ENCODE results near the gene SLC39A8.

Gene SLC39A8

DNA sequence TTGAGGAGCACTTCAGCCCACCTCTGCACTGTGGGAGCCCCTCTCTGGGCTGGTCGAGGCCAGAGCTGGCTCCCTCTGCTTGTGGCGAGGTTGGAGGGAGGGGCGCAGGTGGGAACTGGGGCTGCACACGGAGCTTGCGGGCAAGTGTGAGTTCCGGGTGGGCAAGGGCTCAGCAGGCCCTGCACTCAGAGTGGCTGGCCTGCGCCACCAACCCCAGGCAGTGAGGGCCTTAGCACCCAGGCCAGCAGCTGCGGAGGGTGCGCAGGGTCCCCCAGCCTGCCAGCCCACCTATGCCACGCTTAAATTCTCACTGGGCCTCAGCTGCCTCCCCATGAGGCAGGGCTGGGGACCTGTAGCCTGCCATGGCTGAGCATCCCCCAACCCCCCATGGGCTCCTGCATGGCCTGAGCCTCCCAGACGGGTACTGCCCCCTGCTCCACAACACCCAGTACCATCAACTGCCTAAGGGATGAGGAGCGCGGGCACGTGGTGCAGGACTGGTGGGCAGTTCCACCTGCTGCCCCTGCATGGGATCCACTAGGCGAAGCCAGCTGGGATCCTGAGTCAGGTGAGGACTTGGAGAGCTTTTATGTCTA is 110.9 kb downstream of the SLC39A8 start:
- DNase-seq = no peak

DNA sequence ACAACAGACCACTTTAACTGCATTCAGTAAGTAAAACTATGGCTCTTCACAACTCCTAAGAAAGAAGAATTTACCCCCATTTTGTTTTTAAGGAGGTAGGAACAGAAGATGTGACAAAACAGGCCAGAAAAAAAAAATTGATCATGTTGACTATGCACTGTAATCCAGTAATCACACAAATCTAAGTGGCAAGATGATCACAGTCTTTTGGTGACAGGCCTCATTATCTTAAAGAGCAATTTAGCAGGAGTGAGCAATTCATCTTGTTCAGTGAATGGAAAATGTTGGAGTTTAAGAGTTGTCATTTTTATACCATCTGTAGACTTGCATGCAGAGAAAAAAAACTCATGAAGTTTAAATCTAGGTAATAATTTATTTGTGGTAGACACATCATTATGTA is 115.1 kb downstream of the SLC39A8 start:
- DNase-seq = no peak

- no peak for DNase-seq
Observed at GRCh38 chr4:102227388-102227787, 117.9 kb downstream of the SLC39A8 start.

- no peak for DNase-seq
Observed at GRCh38 chr4:102223461-102223860, 121.8 kb downstream of the SLC39A8 start.

DNA sequence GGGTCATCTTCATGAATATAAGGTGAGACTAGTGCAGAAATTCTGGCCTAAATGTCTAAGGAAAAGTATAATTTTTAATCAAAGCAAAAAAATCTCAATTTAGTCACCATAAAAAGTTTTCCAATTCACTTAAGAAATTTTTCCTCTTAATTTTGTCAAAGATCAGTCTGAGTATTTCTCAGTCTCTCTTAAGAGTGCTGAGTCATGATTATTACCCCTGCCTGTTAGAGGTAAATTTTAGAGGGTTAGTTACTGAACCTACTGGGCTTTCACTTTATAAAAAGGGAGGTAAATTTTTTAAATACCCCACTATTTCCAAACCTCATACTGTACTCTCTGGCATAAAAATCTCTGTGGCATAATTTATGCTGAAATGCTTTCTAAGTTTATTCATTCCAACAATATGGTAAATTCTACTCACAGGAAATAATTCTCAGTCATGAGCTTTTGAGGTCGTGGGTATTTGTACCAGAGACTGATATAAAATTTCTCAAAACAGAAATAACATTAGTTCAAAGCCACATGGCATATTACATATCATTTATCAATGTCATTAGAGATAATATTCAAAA is 122.4 kb downstream of the SLC39A8 start:
- no peak for DNase-seq

DNA sequence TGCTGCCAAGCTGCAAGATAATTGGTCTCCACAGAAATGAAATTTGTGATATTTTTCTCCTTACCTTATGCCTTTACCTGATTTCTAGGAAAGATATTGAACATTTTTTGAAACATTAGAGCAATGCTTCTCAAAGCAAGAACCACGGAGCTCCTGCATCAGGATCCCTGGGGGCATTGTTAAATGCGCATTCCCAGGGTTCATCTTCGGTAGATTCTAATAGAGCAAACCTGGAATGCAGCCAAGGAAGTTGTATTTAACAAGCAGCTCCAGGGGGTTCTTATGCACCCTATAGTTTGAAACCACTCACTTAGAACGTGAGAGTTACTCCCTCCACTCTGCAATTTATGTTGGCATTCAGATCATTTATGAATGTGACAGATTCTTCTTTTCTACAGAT is 126.2 kb downstream of the SLC39A8 start:
- DNase-seq = no peak

DNA sequence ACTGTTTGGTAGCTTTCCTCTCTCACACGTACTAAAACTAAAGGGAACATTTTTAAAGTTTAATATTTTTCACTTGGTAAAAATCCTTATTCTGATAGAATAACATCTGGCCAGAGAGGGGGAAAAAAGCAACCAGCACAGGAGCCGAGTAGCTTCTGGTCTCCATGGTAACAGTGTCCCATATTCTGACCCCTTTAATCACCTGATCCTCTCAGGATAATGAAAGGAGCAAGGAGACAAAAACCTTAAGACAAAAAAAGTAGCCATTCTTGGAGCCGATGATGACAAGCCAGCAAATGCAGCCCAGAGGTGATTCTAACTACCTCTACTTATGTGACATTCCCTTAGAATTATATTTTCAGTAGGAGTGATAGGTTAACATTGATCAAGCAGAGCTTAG is 126.6 kb downstream of the SLC39A8 start:
- no peak for DNase-seq

GRCh38 chr4:102217775-102218355 is 127.4 kb downstream of the SLC39A8 start:
- no peak for DNase-seq

GRCh38 chr4:102217345-102217744 is 127.9 kb downstream of the SLC39A8 start:
- no peak for DNase-seq

GRCh38 chr4:102216666-102217065 is 128.6 kb downstream of the SLC39A8 start:
- DNase-seq = no peak

- no peak for DNase-seq
Observed at GRCh38 chr4:102213031-102213430, 132.3 kb downstream of the SLC39A8 start.
